ENCODE results near the gene PERM1.
"Not testable (repeated sequence)": the region's sequence is repeated elsewhere in the genome, so short reads cannot be mapped to it uniquely, and the experiment has no call there.

Gene PERM1

GRCh38 chr1:997993-998744 is 16.3 kb upstream of the PERM1 start:
- no peak for DNase-seq (ENCODE audit: low read depth in 2 of 2)

GRCh38 chr1:997713-997992 is 15.8 kb upstream of the PERM1 start:
- DNase-seq (ENCODE audit: low read depth in 2 of 2) = no peak

- DNase-seq (ENCODE audit: low read depth in 2 of 2) = no peak
Measured at GRCh38 chr1:996851-997712, 15.2 kb upstream of the PERM1 start.

- no peak for DNase-seq (ENCODE audit: low read depth in 2 of 2)
Measured at GRCh38 chr1:995665-996633, 14.1 kb upstream of the PERM1 start.

- not testable (repeated sequence) for DNase-seq (ENCODE audit: low read depth in 2 of 2)
Measured at GRCh38 chr1:994546-994945, 12.7 kb upstream of the PERM1 start.

- no peak for DNase-seq (ENCODE audit: low read depth in 2 of 2)
Measured at GRCh38 chr1:993379-993995, 11.6 kb upstream of the PERM1 start.

- DNase-seq (ENCODE audit: low read depth in 2 of 2) = no peak
Measured at GRCh38 chr1:992362-992761, 10.5 kb upstream of the PERM1 start.

- no peak for DNase-seq (ENCODE audit: low read depth in 2 of 2)
Measured at GRCh38 chr1:991895-992294, 10.0 kb upstream of the PERM1 start.

- not testable (repeated sequence) for DNase-seq (ENCODE audit: low read depth in 2 of 2)
Measured at GRCh38 chr1:991275-991674, 9.4 kb upstream of the PERM1 start.

- DNase-seq (ENCODE audit: low read depth in 2 of 2) = not testable (repeated sequence)
Measured at GRCh38 chr1:988061-988460, 6.2 kb upstream of the PERM1 start.

- DNase-seq (ENCODE audit: low read depth in 2 of 2) = no peak
Measured at GRCh38 chr1:985126-985525, 3.2 kb upstream of the PERM1 start.

- DNase-seq (ENCODE audit: low read depth in 2 of 2) = no peak
Measured at GRCh38 chr1:984476-984814, 2.6 kb upstream of the PERM1 start.

- DNase-seq (ENCODE audit: low read depth in 2 of 2) = no peak
Measured at GRCh38 chr1:983798-984475, 2.0 kb upstream of the PERM1 start.

- DNase-seq (ENCODE audit: low read depth in 2 of 2) = no peak
Measured at GRCh38 chr1:982765-983436, 1.0 kb upstream of the PERM1 start.

GRCh38 chr1:981491-981954 is 370 bp downstream of the PERM1 start:
- no peak for DNase-seq (ENCODE audit: low read depth in 2 of 2)

GRCh38 chr1:980602-981395 is 1.1 kb downstream of the PERM1 start:
- DNase-seq (ENCODE audit: low read depth in 2 of 2) = no peak

GRCh38 chr1:980137-980571 is 1.7 kb downstream of the PERM1 start:
- DNase-seq (ENCODE audit: low read depth in 2 of 2) = no peak

- no peak for DNase-seq (ENCODE audit: low read depth in 2 of 2)
Measured at GRCh38 chr1:979744-980072, 2.2 kb downstream of the PERM1 start.

- DNase-seq (ENCODE audit: low read depth in 2 of 2) = no peak
Measured at GRCh38 chr1:978835-979743, 2.8 kb downstream of the PERM1 start.

Data from fibroblast of skin of left quadriceps (primary cell).